GM18508 (cell line): ENCODE data around the gene PTPN9.

ENCODE experiments used
- ATAC-seq: cut with Tn5 transposase; IDR thresholded peaks from one replicate; pipeline ENCODE4 v1.9.1; 2021; ENCODE audit warnings: moderate number of reproducible peaks; ENCODE audit not compliant: insufficient read depth, unreplicated experiment

The PTPN9 gene

GRCh38 chr15:75430259-75430658 is 148.9 kb downstream of the PTPN9 start:
- no peak for ATAC-seq

GRCh38 chr15:75428152-75428551 is 151.0 kb downstream of the PTPN9 start:
- no peak for ATAC-seq

- no peak for ATAC-seq
These were observed 153.1 kb downstream of the PTPN9 start for GRCh38 chr15:75425966-75426500.

- no peak for ATAC-seq
These were observed 156.6 kb downstream of the PTPN9 start for GRCh38 chr15:75422554-75422953.

- ATAC-seq, result no peak
These were observed 158.4 kb downstream of the PTPN9 start for GRCh38 chr15:75420698-75421097.

GRCh38 chr15:75416584-75416983 is 162.5 kb downstream of the PTPN9 start:
- ATAC-seq, result no peak
